Measurements from ENCODE around the gene TCERG1L.

Gene TCERG1L

GRCh38 chr10:131198401-131198800 is 113.1 kb downstream of the TCERG1L start:
- no peak overlapping the region for H3K4me3 ChIP-seq (ENCODE audit: low read depth, low read length)
- no peak for TF ChIP-seq CTCF (IDR thresholded peaks at IDR 0.05; ENCODE audit: low read depth, low read length)
- DNase-seq (ENCODE audit: low read depth, low spot score): no peak
- in situ Hi-C loops (cut with HindIII; ENCODE audit: low sequenced_read_pairs): no loop called here

- TF ChIP-seq CTCF (IDR thresholded peaks at IDR 0.05; ENCODE audit: low read depth, low read length): no peak
- DNase-seq (ENCODE audit: low read depth, low spot score): no peak
- in situ Hi-C loops (cut with HindIII; ENCODE audit: low sequenced_read_pairs): no loop called here
- no peak overlapping the region for H3K4me3 ChIP-seq (ENCODE audit: low read depth, low read length)
These were observed 115.2 kb downstream of the TCERG1L start for GRCh38 chr10:131196176-131196885.

- no peak overlapping the region for H3K4me3 ChIP-seq (ENCODE audit: low read depth, low read length)
- no peak for TF ChIP-seq CTCF (IDR thresholded peaks at IDR 0.05; ENCODE audit: low read depth, low read length)
- in situ Hi-C loops (cut with HindIII; ENCODE audit: low sequenced_read_pairs): no loop called here
- DNase-seq (ENCODE audit: low read depth, low spot score): no peak
These were observed 115.9 kb downstream of the TCERG1L start for GRCh38 chr10:131195558-131196159.

- no peak for DNase-seq (ENCODE audit: low read depth, low spot score)
- no peak overlapping the region for H3K4me3 ChIP-seq (ENCODE audit: low read depth, low read length)
- TF ChIP-seq CTCF (IDR thresholded peaks at IDR 0.05; ENCODE audit: low read depth, low read length): no peak
- in situ Hi-C loops (cut with HindIII; ENCODE audit: low sequenced_read_pairs): no loop called here
These were observed 116.4 kb downstream of the TCERG1L start for GRCh38 chr10:131195116-131195515.

- no peak for TF ChIP-seq CTCF (IDR thresholded peaks at IDR 0.05; ENCODE audit: low read depth, low read length)
- no peak overlapping the region for H3K4me3 ChIP-seq (ENCODE audit: low read depth, low read length)
- in situ Hi-C loops (cut with HindIII; ENCODE audit: low sequenced_read_pairs): no loop called here
These were observed 117.6 kb downstream of the TCERG1L start for GRCh38 chr10:131193923-131194322.

GRCh38 chr10:131188494-131188893 is 123.0 kb downstream of the TCERG1L start:
- TF ChIP-seq CTCF (IDR thresholded peaks at IDR 0.05; ENCODE audit: low read depth, low read length): no peak
- in situ Hi-C loops (cut with HindIII; ENCODE audit: low sequenced_read_pairs): no loop called here
- no peak for DNase-seq (ENCODE audit: low read depth, low spot score)
- no peak overlapping the region for H3K4me3 ChIP-seq (ENCODE audit: low read depth, low read length)

More at GRCh38 chr10:131193923-131194322, 117.6 kb downstream of the TCERG1L start:
- no peak for DNase-seq (ENCODE audit: low read depth, low spot score)
